HG02870 (cell line): ENCODE measurements around the gene POU2F1.
A peak's percentile ranks its signal among the peaks of the same experiment; 100 is the strongest.
"Not testable (repeated sequence)": the region's sequence is repeated elsewhere in the genome, so short reads cannot be mapped to it uniquely, and the experiment has no call there.

Experiments
- ATAC-seq: cut with Tn5 transposase; IDR thresholded peaks from one replicate; pipeline ENCODE4 v1.9.1; 2021; ENCODE audit warnings: mild to moderate bottlenecking, moderate library complexity; ENCODE audit not compliant: unreplicated experiment

The POU2F1 gene

GRCh38 chr1:167230437-167230836 lies 9.8 kb downstream of the POU2F1 start:
- ATAC-seq, result no peak

GRCh38 chr1:167231873-167232450 lies 11.3 kb downstream of the POU2F1 start:
- ATAC-seq, result no peak

GRCh38 chr1:167232801-167233200 lies 12.1 kb downstream of the POU2F1 start:
- ATAC-seq, result no peak

- no peak for ATAC-seq
Measured at GRCh38 chr1:167233373-167233772, 12.7 kb downstream of the POU2F1 start.

DNA sequence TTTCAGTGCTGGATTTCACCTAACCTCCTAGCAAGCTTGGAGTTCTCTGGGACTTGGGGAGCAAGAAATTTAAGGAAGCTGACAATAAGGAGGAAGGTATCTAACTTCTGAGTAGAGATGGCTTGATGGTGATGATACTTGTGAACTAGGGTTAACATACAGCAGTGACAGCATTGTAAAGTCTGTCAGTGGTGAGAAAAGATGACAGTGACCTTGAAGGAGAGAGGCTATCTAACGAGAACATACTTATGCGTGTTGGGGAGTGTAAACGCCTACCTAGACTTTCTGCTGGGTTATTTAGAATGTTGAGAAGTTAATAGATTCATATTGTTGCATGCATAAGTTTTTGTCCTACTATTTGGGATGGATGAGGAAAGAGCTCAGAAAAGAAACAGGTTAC lies 16.3 kb downstream of the POU2F1 start:
- ATAC-seq, result no peak

DNA sequence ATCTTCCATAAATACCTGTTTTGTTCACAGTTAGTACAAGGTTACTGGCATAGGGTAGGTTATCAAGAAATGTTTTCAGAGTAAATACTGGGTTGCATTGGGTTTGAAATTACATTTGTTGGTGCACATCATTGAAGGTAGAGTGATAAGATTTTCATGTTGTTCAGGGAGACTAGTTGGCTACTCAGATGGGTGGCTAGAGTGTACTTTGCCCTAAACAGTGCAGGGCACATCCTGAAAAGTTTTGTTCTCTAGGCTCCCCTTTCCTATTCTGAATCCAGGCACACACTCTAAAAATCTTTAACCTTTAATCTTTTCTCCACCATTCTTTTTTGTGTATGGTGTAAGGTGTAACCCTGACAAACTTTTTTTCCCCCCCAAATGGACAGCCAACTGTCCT lies 18.0 kb downstream of the POU2F1 start:
- no peak for ATAC-seq

DNA sequence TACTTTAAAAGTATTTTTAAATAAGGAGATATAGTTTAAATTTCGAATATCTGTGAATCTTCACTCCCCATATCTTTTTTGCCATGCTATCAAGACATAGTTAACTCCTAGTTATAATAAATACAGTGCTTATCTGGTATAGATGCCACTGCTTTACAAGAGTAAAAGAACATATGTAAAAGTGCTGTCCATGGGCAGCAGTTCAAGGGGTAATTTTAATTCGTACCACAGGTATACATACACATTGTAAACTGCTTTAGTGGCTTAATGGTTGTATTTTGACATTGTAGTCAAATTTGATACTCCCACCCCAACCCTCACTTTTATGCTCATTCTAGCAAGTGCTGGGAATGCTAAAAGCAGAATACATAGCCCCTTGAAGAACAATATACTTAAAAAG lies 18.6 kb downstream of the POU2F1 start:
- ATAC-seq, result no peak

- ATAC-seq, result no peak
Measured at GRCh38 chr1:167244244-167244643, 23.6 kb downstream of the POU2F1 start.

- not testable (repeated sequence) for ATAC-seq
Measured at GRCh38 chr1:167245168-167245567, 24.5 kb downstream of the POU2F1 start.

DNA sequence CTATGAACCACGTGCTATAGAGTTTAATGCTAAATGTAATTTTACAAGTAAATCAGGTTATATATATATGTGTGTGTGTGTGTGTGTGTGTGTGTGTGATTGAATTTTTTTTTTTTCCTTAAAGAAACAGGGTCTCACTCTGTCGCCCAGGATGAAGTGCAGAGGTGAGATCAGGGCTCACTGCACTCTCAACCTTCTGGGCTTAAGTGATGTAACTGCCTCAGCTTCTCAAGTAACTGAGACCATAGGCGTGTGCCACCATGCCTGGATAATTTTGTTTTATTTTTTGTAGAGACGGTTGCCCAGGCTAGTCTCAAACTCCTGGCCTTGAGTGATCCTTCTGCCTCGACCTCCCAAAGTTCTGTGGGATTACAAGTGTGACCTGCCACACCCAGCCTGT lies 26.3 kb downstream of the POU2F1 start:
- no peak for ATAC-seq

DNA sequence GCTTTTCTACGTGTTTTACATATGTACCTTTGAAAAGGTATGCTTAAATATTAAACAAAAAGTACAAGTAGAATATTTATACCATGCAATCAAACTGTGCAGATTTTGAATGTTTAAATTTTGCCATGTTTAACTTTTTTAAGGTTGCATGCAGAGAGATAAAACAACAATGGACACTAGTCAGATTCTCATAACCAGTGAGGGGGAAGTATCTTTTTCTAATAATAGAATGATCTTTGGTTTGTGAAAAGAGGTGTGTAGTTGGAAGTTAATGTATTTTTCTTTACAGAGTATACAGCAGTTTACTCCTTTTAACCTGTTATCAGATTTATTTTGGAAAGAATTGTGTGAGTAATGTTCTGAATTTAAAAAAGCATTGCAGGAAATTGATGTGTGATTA lies 27.1 kb downstream of the POU2F1 start:
- no peak for ATAC-seq

DNA sequence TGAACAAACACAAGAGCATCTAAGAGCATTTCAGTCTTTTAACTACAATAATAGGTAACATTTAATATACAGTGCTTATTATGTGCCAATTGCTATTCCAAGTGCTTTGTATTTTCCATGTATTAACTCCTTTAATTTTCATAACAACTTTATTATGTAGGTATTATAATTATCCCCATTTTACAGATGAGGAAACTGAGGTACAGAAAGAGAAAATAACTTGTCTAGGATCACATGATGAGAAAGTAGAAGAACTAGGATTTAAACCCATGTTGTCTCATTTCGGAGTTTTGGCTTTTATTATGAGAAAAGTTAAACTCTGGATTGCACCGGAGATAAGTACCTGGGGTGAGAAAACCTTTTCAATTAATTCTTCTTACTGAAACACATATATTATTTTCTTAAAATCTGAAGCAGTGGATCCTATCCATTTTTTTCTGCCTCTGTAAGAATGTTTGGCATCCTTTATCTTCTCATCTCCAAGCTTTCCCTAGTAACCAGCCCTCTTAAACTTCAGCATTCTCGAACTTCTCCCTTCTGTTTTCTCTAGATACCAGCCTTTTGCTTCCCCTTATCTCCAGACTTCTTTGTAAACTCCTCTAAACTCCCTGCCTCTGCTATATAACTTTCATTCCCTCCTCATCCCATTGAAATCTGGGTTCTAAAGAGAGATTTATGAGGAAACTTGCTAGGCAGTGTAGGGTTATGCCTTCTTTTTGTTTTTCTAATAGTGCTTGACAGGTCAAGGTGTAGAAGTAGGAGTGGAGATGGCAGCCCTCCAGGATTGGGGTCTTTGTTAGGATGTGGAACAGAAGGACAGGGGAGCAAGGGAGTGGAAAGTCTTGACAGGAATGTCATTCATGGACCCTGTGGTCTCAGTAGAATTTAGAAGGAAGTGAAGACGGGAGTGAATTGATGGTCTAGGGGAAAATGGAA lies 28.3 kb downstream of the POU2F1 start:
- ATAC-seq, result no peak

DNA sequence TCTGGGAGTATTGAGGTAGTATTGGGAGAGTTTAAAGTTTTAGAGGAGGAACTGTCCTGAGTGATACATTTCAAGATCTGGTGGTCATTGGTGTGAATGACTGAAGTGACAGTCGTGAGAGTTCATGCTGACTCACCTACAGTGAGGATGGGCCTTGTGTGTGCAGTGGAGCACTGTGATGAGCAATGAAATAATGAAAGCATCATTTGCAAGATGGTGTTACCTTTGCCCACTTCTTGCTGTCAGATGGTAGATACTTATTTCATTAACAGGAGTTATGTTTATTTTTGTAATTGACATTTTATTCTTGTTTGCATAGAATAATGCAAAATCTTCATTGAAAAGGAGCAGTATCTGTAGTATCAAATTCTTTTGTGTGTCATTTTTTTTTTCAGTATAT lies 29.0 kb downstream of the POU2F1 start:
- ATAC-seq, result peak; percentile 65

DNA sequence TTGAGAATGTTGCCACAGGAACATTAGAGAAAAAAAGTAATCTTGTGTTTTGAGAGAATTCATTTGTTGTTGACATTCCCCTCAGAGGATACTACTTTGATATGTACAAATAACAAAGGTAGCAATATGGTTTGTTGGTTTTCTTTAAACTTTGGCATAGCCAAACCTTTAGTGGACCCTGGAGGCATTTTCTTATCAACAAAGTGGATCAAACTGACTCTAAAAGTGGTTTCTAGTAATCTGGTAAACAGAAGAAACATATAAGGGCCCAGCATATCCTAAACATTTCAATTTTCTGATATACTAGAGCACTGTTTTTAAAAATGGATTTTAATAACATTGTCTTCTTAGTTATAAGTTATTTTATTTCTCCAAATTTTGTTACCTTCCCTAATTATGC lies 29.8 kb downstream of the POU2F1 start:
- no peak for ATAC-seq

- ATAC-seq, result no peak
Measured at GRCh38 chr1:167251472-167251871, 30.8 kb downstream of the POU2F1 start.

- no peak for ATAC-seq
Measured at GRCh38 chr1:167252986-167253385, 32.3 kb downstream of the POU2F1 start.

- no peak for ATAC-seq
Measured at GRCh38 chr1:167258858-167259257, 38.2 kb downstream of the POU2F1 start.

DNA sequence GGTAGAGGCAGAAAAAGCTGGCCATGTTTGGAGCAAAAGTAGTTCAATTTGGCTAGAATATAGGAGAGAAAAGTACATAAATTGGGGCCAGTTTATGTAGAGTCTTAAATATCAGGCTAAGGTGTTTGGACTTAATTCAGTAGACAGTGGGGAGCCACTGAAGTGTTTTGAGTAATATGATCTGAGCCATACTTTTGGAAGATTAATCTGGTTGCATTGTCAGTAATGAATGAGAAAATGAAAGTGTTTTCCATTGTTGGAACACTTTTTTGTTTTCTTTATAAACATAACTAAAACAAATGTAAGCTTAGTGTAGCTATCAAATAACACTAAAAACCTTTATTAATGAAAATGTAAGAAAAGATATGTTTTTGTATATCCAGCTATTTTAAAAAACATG lies 42.1 kb downstream of the POU2F1 start:
- ATAC-seq, result no peak

GRCh38 chr1:167263344-167263743 lies 42.7 kb downstream of the POU2F1 start:
- no peak for ATAC-seq

DNA sequence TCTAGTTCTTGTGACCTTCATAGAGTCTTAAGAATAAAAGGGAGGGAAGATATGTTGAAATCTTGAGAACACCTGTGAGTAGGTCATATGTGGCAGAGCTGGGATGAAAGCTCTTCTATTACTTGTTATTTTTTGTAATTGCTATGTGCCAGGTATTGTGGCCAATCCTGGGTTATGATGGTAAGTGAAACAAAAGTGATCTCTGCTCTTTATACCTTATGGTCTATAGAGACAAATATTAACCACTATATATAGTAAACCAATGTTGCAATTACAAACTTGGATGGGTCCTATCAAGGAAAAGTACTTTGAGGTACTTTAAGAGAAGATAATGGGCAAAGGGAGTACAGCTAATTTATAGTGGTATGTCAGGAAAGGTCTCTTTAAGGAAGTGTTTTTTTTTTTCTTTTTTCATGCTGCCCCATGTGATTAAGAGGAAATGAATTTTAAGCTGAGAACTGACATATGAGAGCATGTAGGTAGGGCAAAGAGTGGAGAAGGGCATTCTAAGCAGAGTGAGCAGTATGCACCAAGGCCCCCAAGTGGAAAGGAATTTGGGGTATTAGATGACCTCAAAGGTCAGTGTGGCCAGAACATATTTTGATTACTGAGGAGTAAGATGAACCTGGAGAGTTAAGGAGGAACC lies 43.3 kb downstream of the POU2F1 start:
- ATAC-seq, result no peak

GRCh38 chr1:167266965-167267364 lies 46.3 kb downstream of the POU2F1 start:
- ATAC-seq, result no peak

DNA sequence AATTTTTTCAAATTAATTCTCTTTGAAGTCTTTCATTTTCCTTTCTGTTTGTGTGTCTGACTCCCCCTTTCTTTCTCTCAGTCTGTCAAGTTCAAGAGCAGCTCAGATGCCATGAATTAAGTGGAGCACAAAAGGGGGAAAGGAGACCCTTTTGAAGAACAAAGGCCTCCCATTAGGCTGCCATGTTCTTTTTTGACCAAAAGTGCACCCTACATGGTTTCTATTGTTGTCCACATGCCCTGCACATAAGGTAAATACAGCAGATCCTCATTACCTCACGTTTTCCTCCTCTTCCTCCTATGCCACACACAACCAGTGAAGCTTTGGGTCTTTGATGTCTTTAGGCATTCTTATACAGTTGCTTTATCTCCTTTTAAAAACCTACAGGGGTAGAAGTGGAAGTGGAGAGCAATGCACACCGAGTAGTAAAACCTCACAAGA lies 47.7 kb downstream of the POU2F1 start:
- no peak for ATAC-seq
